Activated CD4-positive, alpha-beta T cell treated with anti-CD3 and anti-CD28 coated beads, Interleukin-2, amount 50 U/mL, for 24 hours (primary cell): Measurements from ENCODE around the gene MGLL.
A peak's percentile ranks its signal among the peaks of the same experiment; 100 is the strongest.

Experiments used
- DNase-seq, 2 donors: peaks; one replicate each; pipeline ENCODE4 v3.0.0-alpha.2; 2020; ENCODE audit warnings: low read depth in 1 of 2, low spot score in 1 of 2

Gene MGLL

GRCh38 chr3:127678315-127678599 lies 144.1 kb downstream of the MGLL start:
- DNase-seq = no peak

- no peak for DNase-seq
Measured at GRCh38 chr3:127677541-127678314, 144.6 kb downstream of the MGLL start.

- no peak for DNase-seq
Measured at GRCh38 chr3:127676921-127677351, 145.4 kb downstream of the MGLL start.

- no peak for DNase-seq
Measured at GRCh38 chr3:127676456-127676855, 145.9 kb downstream of the MGLL start.

GRCh38 chr3:127675651-127676391 lies 146.5 kb downstream of the MGLL start:
- no peak for DNase-seq

GRCh38 chr3:127674790-127675189 lies 147.5 kb downstream of the MGLL start:
- no peak for DNase-seq

- DNase-seq = no peak
Measured at GRCh38 chr3:127674101-127674721, 148.1 kb downstream of the MGLL start.

GRCh38 chr3:127673191-127674100 lies 148.9 kb downstream of the MGLL start:
- no peak for DNase-seq

GRCh38 chr3:127672429-127673190 lies 149.7 kb downstream of the MGLL start, which contains the start of gene ABTB1:
Gene ABTB1, plus strand, starts transcription at chr3:127672952. Its CDS starts 74 bp downstream, at chr3:127673026.
- DNase-seq = peak; percentile 67 to 76

- DNase-seq = no peak
Measured at GRCh38 chr3:127671523-127672428, 150.5 kb downstream of the MGLL start.

- no peak for DNase-seq
Measured at GRCh38 chr3:127670761-127671522, 151.4 kb downstream of the MGLL start.

- no peak for DNase-seq
Measured at GRCh38 chr3:127670229-127670559, 152.1 kb downstream of the MGLL start.

GRCh38 chr3:127669541-127670228 lies 152.6 kb downstream of the MGLL start:
- no peak for DNase-seq

GRCh38 chr3:127668906-127669305 lies 153.4 kb downstream of the MGLL start:
- no peak for DNase-seq

- no peak for DNase-seq
Measured at GRCh38 chr3:127667119-127667681, 155.1 kb downstream of the MGLL start.

GRCh38 chr3:127666676-127667075 lies 155.6 kb downstream of the MGLL start:
- DNase-seq = no peak

- no peak for DNase-seq
Measured at GRCh38 chr3:127665586-127665985, 156.7 kb downstream of the MGLL start.

GRCh38 chr3:127665165-127665564 lies 157.2 kb downstream of the MGLL start:
- no peak for DNase-seq
